HG03575 (cell line): ENCODE measurements around the gene PRSS22.
"Not testable (repeated sequence)": the region's sequence is repeated elsewhere in the genome, so short reads cannot be mapped to it uniquely, and the experiment has no call there.

Experiments used
- ATAC-seq: cut with Tn5 transposase; IDR thresholded peaks from one replicate; pipeline ENCODE4 v1.9.1; 2021; ENCODE audit not compliant: unreplicated experiment, insufficient number of reproducible peaks, low FRiP score; ENCODE audit errors: extremely low read depth

PRSS22 gene

GRCh38 chr16:2857451-2858244 is at the start of gene PRSS22:
Gene PRSS22 (minus strand): TSS chr16:2858170. CDS start chr16:2858104, 66 bp downstream.
- no peak for ATAC-seq

GRCh38 chr16:2907084-2907753 is 49.2 kb upstream of the PRSS22 start:
- ATAC-seq = not testable (repeated sequence)

- no peak for ATAC-seq
Measured at GRCh38 chr16:2905988-2906387, 48.0 kb upstream of the PRSS22 start.

GRCh38 chr16:2905241-2905987 is 47.4 kb upstream of the PRSS22 start:
- ATAC-seq = no peak

- ATAC-seq = no peak
Measured at GRCh38 chr16:2904922-2905240, 46.9 kb upstream of the PRSS22 start.

- ATAC-seq = no peak
Measured at GRCh38 chr16:2904100-2904921, 46.3 kb upstream of the PRSS22 start.

GRCh38 chr16:2902337-2903130 is 44.6 kb upstream of the PRSS22 start:
- ATAC-seq = no peak

- no peak for ATAC-seq
Measured at GRCh38 chr16:2900526-2901075, 42.6 kb upstream of the PRSS22 start.

GRCh38 chr16:2899564-2900072 is 41.6 kb upstream of the PRSS22 start:
- no peak for ATAC-seq

- ATAC-seq = no peak
Measured at GRCh38 chr16:2898831-2899563, 41.0 kb upstream of the PRSS22 start.

GRCh38 chr16:2897110-2897509 is 39.1 kb upstream of the PRSS22 start:
- ATAC-seq = no peak

- ATAC-seq = no peak
Measured at GRCh38 chr16:2896480-2897010, 38.6 kb upstream of the PRSS22 start.

- ATAC-seq = no peak
Measured at GRCh38 chr16:2895813-2896212, 37.8 kb upstream of the PRSS22 start.

- no peak for ATAC-seq
Measured at GRCh38 chr16:2894231-2894630, 36.3 kb upstream of the PRSS22 start.

- ATAC-seq = no peak
Measured at GRCh38 chr16:2884041-2884451, 26.1 kb upstream of the PRSS22 start.

- no peak for ATAC-seq
Measured at GRCh38 chr16:2883458-2883908, 25.5 kb upstream of the PRSS22 start.
